Glutamatergic neuron (in vitro differentiated cells): ENCODE measurements around the gene MYBPHL. TPM values are rescaled to one million over a fixed set of nuclear protein-coding genes. Genes with fewer than 3 reads are reported as not detected.

Experiments used
- DNase-seq: peaks from one replicate; pipeline ENCODE4 v3.0.0; 2022
- H3K27ac Mint-ChIP-seq: one replicate; pipeline ENCODE4 v1.8.0; 2020; ENCODE audit warnings: mild to moderate bottlenecking, mixed read lengths, inconsistent platforms; ENCODE audit not compliant: unreplicated experiment
- H3K27me3 Mint-ChIP-seq: one replicate; pipeline ENCODE4 v1.8.0; 2020; ENCODE audit warnings: mild to moderate bottlenecking, moderate library complexity, mixed read lengths, inconsistent platforms; ENCODE audit not compliant: unreplicated experiment
- H3K36me3 Mint-ChIP-seq: one replicate; pipeline ENCODE4 v1.8.0; 2020; ENCODE audit warnings: mild to moderate bottlenecking, mixed read lengths, inconsistent platforms; ENCODE audit not compliant: unreplicated experiment
- H3K4me1 Mint-ChIP-seq: one replicate; pipeline ENCODE4 v1.8.0; 2020; ENCODE audit warnings: mild to moderate bottlenecking, low read depth, mixed read lengths, inconsistent platforms; ENCODE audit not compliant: unreplicated experiment
- H3K4me3 Mint-ChIP-seq: one replicate; pipeline ENCODE4 v1.8.0; 2020; ENCODE audit warnings: mild to moderate bottlenecking, mixed read lengths, inconsistent platforms; ENCODE audit not compliant: unreplicated experiment
- H3K9me3 Mint-ChIP-seq: one replicate; pipeline ENCODE4 v1.8.0; 2020; ENCODE audit warnings: mild to moderate bottlenecking, moderate library complexity, mixed read lengths, inconsistent platforms; ENCODE audit not compliant: unreplicated experiment
- CTCF ChIP-seq: fragments of 200-600 bp; sonication (generic); IDR thresholded peaks from one replicate; pipeline ENCODE4 v1.5.0; 2021; ENCODE audit not compliant: partially characterized antibody, unreplicated experiment
- total RNA-seq: library from RNA; stranded (reverse); fragmentation: NEBNext Ultra II Directional; extraction: Animal tissue kit (Norgen Biotek cat#: 25700); gene quantifications from one replicate; pipeline ENCODE4 v1.2.1, GENCODE V29; 2021; ENCODE audit not compliant: unreplicated experiment

MYBPHL gene
- total RNA-seq, 1 donor from 2014 or later = 0.64 TPM

GRCh38 chr1:109258481-109259466 lies 48.0 kb downstream of the MYBPHL start:
- peak overlapping the region; percentile 95 for H3K27ac Mint-ChIP-seq
- TF ChIP-seq CTCF = no peak

GRCh38 chr1:109257682-109258421 lies 49.0 kb downstream of the MYBPHL start:
- TF ChIP-seq CTCF = no peak
- Mint-ChIP-seq H3K27me3 (peaks cover 21% of the 10 kb centered on the region), H3K36me3 (no peaks in the 10 kb centered on the region), H3K4me1 (peaks cover 49% of the 10 kb centered on the region), H3K9me3 (peaks cover 22% of the 10 kb centered on the region), H3K27ac (peak overlapping the region; percentile 48), H3K4me3 (peak overlapping the region; percentile 97)
- DNase-seq = no peak

More at GRCh38 chr1:109258481-109259466, 48.0 kb downstream of the MYBPHL start:
- DNase-seq = no peak
- no peaks in the 10 kb centered on the region for H3K36me3 Mint-ChIP-seq
- peaks cover 22% of the 10 kb centered on the region for H3K9me3 Mint-ChIP-seq
- H3K4me3 Mint-ChIP-seq = no peak overlapping the region
- H3K4me1 Mint-ChIP-seq = peaks cover 43% of the 10 kb centered on the region
- H3K27me3 Mint-ChIP-seq = peaks cover 21% of the 10 kb centered on the region

- Mint-ChIP-seq H3K9me3 (peaks cover 22% of the 10 kb centered on the region), H3K4me3 (peak overlapping the region; percentile 97), H3K36me3 (peaks cover 5% of the 10 kb centered on the region), H3K27ac (peak overlapping the region; percentile 100), H3K27me3 (peaks cover 25% of the 10 kb centered on the region), H3K4me1 (peaks cover 56% of the 10 kb centered on the region)
- no peak for TF ChIP-seq CTCF
- DNase-seq = no peak
Observed at GRCh38 chr1:109256971-109257681, 49.7 kb downstream of the MYBPHL start.

- no peak for DNase-seq
- Mint-ChIP-seq H3K9me3 (peaks cover 24% of the 10 kb centered on the region), H3K36me3 (peaks cover 12% of the 10 kb centered on the region), H3K27ac (peak overlapping the region; percentile 100), H3K4me3 (peak overlapping the region; percentile 97), H3K4me1 (peaks cover 63% of the 10 kb centered on the region), H3K27me3 (peaks cover 29% of the 10 kb centered on the region)
- TF ChIP-seq CTCF = no peak
Observed at GRCh38 chr1:109256085-109256484, 50.7 kb downstream of the MYBPHL start.
